MM.1S (cell line): ENCODE results near the gene MBOAT2.

Source experiments
- DNase-seq: peaks from one replicate; pipeline ENCODE4 v3.0.0-alpha.2; 2015
- H2AFZ ChIP-seq: fragments of 300-600 bp; sonication (generic); 2 replicates; pipeline ENCODE4 v1.6.0; 2016; ENCODE audit warnings: antibody characterized with exemption, low read length
- H3F3A ChIP-seq: fragments of 300-600 bp; sonication (generic); 2 replicates; pipeline ENCODE4 v1.6.1; 2016; ENCODE audit warnings: mild to moderate bottlenecking, antibody characterized with exemption, low read length, moderate library complexity, mixed read lengths; ENCODE audit not compliant: insufficient read depth
- H3K27ac ChIP-seq: fragments of 300-600 bp; sonication (generic); 2 replicates; pipeline ENCODE4 v1.5.1; 2016; ENCODE audit warnings: mild to moderate bottlenecking, low read length
- H3K27me3 ChIP-seq: fragments of 300-600 bp; sonication (generic); replicated peaks from 2 replicates; pipeline ENCODE4 v1.6.0; 2016; ENCODE audit warnings: low read length; ENCODE audit not compliant: insufficient read depth
- H3K36me3 ChIP-seq: fragments of 300-600 bp; sonication (generic); replicated peaks from 2 replicates; pipeline ENCODE4 v1.6.1; 2016; ENCODE audit warnings: mild to moderate bottlenecking, low read length, mixed read lengths; ENCODE audit not compliant: insufficient read depth
- H3K4me1 ChIP-seq: fragments of 300-600 bp; sonication (generic); 2 replicates; pipeline ENCODE4 v1.6.1; 2016; ENCODE audit warnings: low read length, mixed read lengths
- H3K4me2 ChIP-seq: fragments of 300-600 bp; sonication (generic); 2 replicates; pipeline ENCODE4 v1.6.0; 2016; ENCODE audit warnings: low read depth, low read length
- H3K4me3 ChIP-seq: fragments of 300-600 bp; sonication (generic); 2 replicates; pipeline ENCODE4 v1.5.1; 2016; ENCODE audit warnings: low read length, mixed read lengths
- H3K79me2 ChIP-seq: fragments of 300-600 bp; sonication (generic); 2 replicates; pipeline ENCODE4 v1.6.1; 2016; ENCODE audit warnings: mixed run types, low read length, mixed read lengths
- H3K9ac ChIP-seq: fragments of 300-600 bp; sonication (generic); 2 replicates; pipeline ENCODE4 v1.6.1; 2016; ENCODE audit warnings: low read length, mixed read lengths
- H3K9me2 ChIP-seq: fragments of 300-600 bp; sonication (generic); replicated peaks from 2 replicates; pipeline ENCODE4 v1.6.1; 2016; ENCODE audit warnings: mild to moderate bottlenecking, low read length, mixed read lengths; ENCODE audit not compliant: insufficient read depth
- H3K9me3 ChIP-seq: fragments of 300-600 bp; sonication (generic); replicated peaks from 2 replicates; pipeline ENCODE4 v1.6.1; 2016; ENCODE audit warnings: mild to moderate bottlenecking, low read length, mixed read lengths; ENCODE audit not compliant: insufficient read depth
- H4K20me1 ChIP-seq: fragments of 300-600 bp; sonication (generic); 2 replicates; pipeline ENCODE4 v1.6.1; 2016; ENCODE audit warnings: mild to moderate bottlenecking, low read length, moderate library complexity, mixed read lengths; ENCODE audit not compliant: insufficient read depth
- CTCF ChIP-seq: fragments of 300-600 bp; sonication (generic); IDR thresholded peaks from 2 replicates; pipeline ENCODE4 v1.5.1; 2016; ENCODE audit warnings: antibody characterized with exemption, low read length, mixed read lengths
- EZH2 ChIP-seq: fragments of 300-600 bp; sonication (generic); optimal IDR thresholded peaks from 2 replicates; pipeline ENCODE3; 2017; ENCODE audit warnings: low read depth, mild to moderate bottlenecking, antibody characterized with exemption, low read length, mixed read lengths
- EZH2phosphoT487 ChIP-seq: fragments of 300-600 bp; sonication (generic); IDR thresholded peaks from 2 replicates; pipeline ENCODE4 v1.6.1; 2018; ENCODE audit warnings: antibody characterized with exemption, low read length

Gene MBOAT2

DNA sequence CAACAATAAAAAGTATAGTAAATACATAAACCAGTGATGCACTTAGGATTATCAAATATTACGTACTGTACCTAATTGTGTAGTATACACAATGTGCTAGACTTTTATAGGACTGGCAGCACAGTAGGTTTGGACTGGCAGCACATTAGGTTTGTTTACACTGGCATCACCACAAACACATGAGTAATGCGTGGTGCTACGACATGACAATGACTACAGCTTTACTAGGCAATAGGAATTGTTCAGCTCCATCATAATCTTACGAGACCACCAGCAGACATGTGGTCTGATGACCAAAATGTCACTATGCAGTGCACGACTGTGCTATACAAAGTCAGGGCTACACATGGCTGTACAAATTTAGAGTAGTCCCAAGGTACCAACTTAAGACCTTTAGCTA, 2.3 kb downstream of the MBOAT2 start:
- H3K36me3 ChIP-seq = no peaks in the 10 kb centered on the region
- TF ChIP-seq EZH2 (no peak), EZH2phosphoT487 (no peak), CTCF (no peak)
- H3F3A ChIP-seq = no peaks in the 10 kb centered on the region
- H3K9me3 ChIP-seq = no peaks in the 10 kb centered on the region
- no peak overlapping the region for H3K9ac ChIP-seq
- no peak overlapping the region for H2AFZ ChIP-seq
- H3K4me1 ChIP-seq = peaks cover 9% of the 10 kb centered on the region; the same call in 1 of the 2 replicates
- no peaks in the 10 kb centered on the region for H3K9me2 ChIP-seq
- H3K27me3 ChIP-seq = no peaks in the 10 kb centered on the region
- no peak for DNase-seq
- no peaks in the 10 kb centered on the region for H4K20me1 ChIP-seq
- H3K4me3 ChIP-seq = no peak overlapping the region
- H3K27ac ChIP-seq = no peak overlapping the region
- no peak overlapping the region for H3K4me2 ChIP-seq
- 0 out of 2 replicates have a peak, but pooled peaks cover 6% of the 10 kb centered on the region for H3K79me2 ChIP-seq

DNA sequence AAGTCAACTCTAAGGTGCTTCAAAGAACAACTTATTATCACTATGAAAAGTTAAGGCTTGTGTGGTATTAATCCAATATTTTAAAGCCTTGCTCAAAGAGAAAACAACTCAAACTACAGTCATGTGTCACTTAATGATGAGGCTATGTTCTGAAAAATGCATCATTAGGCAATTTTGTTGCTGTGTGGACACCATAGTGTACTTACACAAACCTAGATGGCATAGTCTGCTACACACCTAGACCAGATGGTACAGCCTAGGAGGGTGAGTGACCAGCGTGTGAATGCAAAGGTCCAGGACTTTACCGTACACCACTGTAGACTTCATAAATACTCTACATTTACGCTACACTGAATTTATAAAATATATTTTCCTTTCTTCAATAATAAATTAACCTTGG, 3.0 kb downstream of the MBOAT2 start:
- 0 out of 2 replicates have a peak, but pooled peaks cover 6% of the 10 kb centered on the region for H3K79me2 ChIP-seq
- no peaks in the 10 kb centered on the region for H3F3A ChIP-seq
- no peaks in the 10 kb centered on the region for H3K27me3 ChIP-seq
- H3K9me2 ChIP-seq = no peaks in the 10 kb centered on the region
- no peaks in the 10 kb centered on the region for H4K20me1 ChIP-seq
- no peak overlapping the region for H3K4me2 ChIP-seq
- no peak overlapping the region for H2AFZ ChIP-seq
- H3K4me3 ChIP-seq = no peak overlapping the region
- no peak overlapping the region for H3K27ac ChIP-seq
- DNase-seq = no peak
- no peaks in the 10 kb centered on the region for H3K36me3 ChIP-seq
- TF ChIP-seq EZH2 (no peak), CTCF (no peak), EZH2phosphoT487 (no peak)
- H3K9ac ChIP-seq = no peak overlapping the region
- H3K9me3 ChIP-seq = no peaks in the 10 kb centered on the region
- H3K4me1 ChIP-seq = peaks cover 9% of the 10 kb centered on the region; the same call in 1 of the 2 replicates

DNA sequence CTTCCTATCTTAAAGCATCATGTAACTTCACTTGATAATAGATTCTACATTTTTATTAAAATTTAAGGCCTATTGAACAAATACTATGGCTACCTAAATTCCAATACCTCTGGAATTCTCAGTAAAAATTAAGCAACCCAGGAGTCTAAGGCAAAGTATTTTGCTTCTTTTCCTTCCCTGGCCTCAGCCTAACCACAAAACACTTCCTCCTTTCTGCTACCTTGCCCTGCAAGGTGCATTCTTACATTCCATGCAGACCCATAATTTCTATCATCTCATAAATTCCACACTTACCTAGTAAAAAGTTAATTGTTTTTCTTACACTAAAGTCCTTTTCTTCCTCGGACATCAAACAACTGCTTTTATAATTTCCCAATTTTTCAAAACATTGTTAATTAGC, 3.7 kb downstream of the MBOAT2 start:
- Histone ChIP-seq H3K79me2 (0 out of 2 replicates have a peak, but pooled peaks cover 6% of the 10 kb centered on the region), H3K27me3 (no peaks in the 10 kb centered on the region), H3F3A (no peaks in the 10 kb centered on the region), H2AFZ (no peak overlapping the region), H3K27ac (no peak overlapping the region), H3K36me3 (no peaks in the 10 kb centered on the region), H3K9me3 (no peaks in the 10 kb centered on the region), H4K20me1 (no peaks in the 10 kb centered on the region), H3K9me2 (no peaks in the 10 kb centered on the region), H3K4me3 (no peak overlapping the region), H3K4me1 (peaks cover 9% of the 10 kb centered on the region; the same call in 1 of the 2 replicates), H3K9ac (no peak overlapping the region), H3K4me2 (no peak overlapping the region)
- no peak for DNase-seq
- TF ChIP-seq EZH2 (no peak), CTCF (no peak), EZH2phosphoT487 (no peak)
